ENCODE results near the gene CPEB3. TPM values are rescaled to one million over a fixed set of nuclear protein-coding genes. Genes with fewer than 3 reads are reported as not detected.

The CPEB3 gene
- total RNA-seq, 1 donor from 2014 or later: 13.6 TPM

DNA sequence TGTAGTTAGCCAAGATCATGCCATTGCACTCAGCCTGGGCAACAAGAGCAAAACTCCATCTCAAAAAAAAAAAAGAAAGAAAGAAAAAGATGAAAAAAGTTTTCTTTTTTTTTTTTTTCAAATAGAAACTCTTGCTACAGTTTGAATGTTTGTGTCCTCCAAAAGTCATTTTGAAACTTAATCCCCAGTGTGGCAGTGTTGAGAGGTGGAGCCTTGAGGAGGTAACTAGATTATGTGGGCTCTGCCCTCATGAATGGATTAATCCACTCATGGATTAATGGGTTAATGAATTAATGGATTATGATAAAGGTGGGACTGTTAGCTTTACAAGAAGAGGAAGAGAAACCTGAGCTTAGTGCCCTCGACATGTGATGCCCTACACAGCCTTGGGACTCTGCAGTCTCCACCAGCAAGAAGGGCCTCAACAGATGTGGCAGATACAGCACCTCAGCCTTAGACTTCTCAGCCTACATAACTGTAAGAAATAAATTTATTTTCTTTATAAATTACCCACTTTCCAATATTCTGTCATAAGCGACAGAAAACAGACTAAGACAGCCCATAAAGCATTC, 25.1 kb downstream of the CPEB3 start:
- TF ChIP-seq, protein P1, sequence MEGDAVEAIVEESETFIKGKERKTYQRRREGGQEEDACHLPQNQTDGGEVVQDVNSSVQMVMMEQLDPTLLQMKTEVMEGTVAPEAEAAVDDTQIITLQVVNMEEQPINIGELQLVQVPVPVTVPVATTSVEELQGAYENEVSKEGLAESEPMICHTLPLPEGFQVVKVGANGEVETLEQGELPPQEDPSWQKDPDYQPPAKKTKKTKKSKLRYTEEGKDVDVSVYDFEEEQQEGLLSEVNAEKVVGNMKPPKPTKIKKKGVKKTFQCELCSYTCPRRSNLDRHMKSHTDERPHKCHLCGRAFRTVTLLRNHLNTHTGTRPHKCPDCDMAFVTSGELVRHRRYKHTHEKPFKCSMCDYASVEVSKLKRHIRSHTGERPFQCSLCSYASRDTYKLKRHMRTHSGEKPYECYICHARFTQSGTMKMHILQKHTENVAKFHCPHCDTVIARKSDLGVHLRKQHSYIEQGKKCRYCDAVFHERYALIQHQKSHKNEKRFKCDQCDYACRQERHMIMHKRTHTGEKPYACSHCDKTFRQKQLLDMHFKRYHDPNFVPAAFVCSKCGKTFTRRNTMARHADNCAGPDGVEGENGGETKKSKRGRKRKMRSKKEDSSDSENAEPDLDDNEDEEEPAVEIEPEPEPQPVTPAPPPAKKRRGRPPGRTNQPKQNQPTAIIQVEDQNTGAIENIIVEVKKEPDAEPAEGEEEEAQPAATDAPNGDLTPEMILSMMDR (IDR thresholded peaks at IDR 0.05; ENCODE audit: borderline replicate concordance): no peak
- Histone ChIP-seq H3K4me3 (no peak overlapping the region), H3K4me1 (peaks cover 11% of the 10 kb centered on the region), H3K27me3 (ENCODE audit: low read depth) (no peaks in the 10 kb centered on the region), H3K9me3 (replicated peaks) (no peaks in the 10 kb centered on the region), H3K36me3 (no peaks in the 10 kb centered on the region), H3K27ac (replicated peaks) (no peak overlapping the region)
- no peak for DNase-seq
- intact Hi-C loops (cut with micrococcal nuclease): no loop called here

DNA sequence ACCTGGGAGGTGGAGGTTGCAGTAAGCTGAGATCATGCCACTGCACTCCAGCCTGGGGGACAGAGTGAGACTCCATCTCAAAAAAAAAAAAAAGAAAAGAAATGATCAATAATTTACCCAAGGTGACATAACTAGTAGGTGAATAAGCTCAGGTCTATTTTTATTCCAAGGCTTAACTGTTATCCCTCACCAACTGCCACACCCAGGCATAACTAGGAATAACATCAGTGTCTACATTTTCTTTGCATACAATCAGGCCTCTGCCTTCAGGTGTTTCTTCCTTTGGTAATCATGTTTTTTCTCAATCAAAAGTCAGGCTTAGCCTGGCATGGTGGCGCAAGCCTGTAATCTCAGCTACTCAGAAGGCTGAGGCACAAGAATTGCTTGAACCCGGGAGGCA, 26.6 kb downstream of the CPEB3 start:
- Histone ChIP-seq H3K9me3 (replicated peaks) (no peaks in the 10 kb centered on the region), H3K4me3 (no peak overlapping the region), H3K27ac (replicated peaks) (no peak overlapping the region), H3K4me1 (peaks cover 11% of the 10 kb centered on the region), H3K36me3 (no peaks in the 10 kb centered on the region), H3K27me3 (ENCODE audit: low read depth) (no peaks in the 10 kb centered on the region)
- DNase-seq: no peak
- TF ChIP-seq, protein P1 (IDR thresholded peaks at IDR 0.05; ENCODE audit: borderline replicate concordance): no peak
- intact Hi-C loops (cut with micrococcal nuclease): no loop called here

DNA sequence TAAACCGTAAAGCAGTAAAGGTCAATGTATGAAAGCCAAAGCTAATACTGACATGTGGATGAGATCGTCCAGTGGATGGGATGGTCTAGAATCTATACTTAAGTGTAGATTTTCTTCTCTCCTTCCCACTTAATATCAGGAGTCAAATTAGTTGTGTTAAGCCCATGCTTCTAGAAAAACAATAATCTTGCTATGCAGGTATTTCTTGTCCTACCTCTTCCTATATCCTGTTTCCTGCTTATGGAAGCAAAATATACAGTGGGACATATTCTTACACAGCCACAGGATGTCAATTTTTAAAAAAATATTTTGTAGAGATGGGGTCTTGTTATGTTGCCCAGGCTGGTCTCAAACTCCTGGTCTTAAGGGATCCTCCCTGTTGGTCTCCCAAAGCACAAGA, 27.5 kb downstream of the CPEB3 start:
- intact Hi-C loops (cut with micrococcal nuclease): no loop called here
- TF ChIP-seq, protein P1 (IDR thresholded peaks at IDR 0.05; ENCODE audit: borderline replicate concordance): no peak
- Histone ChIP-seq H3K4me3 (no peak overlapping the region), H3K4me1 (peaks cover 11% of the 10 kb centered on the region), H3K27me3 (ENCODE audit: low read depth) (no peaks in the 10 kb centered on the region), H3K36me3 (no peaks in the 10 kb centered on the region), H3K9me3 (replicated peaks) (no peaks in the 10 kb centered on the region), H3K27ac (replicated peaks) (no peak overlapping the region)
- DNase-seq: no peak

DNA sequence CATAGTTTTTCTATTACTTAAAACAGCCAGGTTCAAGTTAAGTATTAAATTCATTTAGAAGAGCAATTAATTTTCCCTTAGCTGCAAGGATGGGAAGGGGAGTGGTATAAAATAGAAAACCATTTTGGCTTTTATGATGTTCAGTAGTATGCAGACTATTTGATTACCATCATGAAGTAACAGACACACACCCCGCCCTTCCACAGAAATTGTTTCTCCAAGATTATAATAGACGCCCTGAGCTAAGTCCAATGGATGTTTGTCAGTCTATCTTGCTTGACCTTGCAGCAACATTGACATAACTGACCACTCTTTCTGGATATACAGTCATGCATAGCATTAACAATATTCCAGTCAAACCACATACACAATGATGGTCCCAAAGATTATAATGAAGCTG, 42.3 kb downstream of the CPEB3 start:
- Histone ChIP-seq H3K27ac (replicated peaks) (no peak overlapping the region), H3K4me1 (peaks cover 12% of the 10 kb centered on the region), H3K36me3 (no peaks in the 10 kb centered on the region), H3K9me3 (replicated peaks) (no peaks in the 10 kb centered on the region), H3K4me3 (no peak overlapping the region), H3K27me3 (ENCODE audit: low read depth) (no peaks in the 10 kb centered on the region)
- TF ChIP-seq, protein P1 (IDR thresholded peaks at IDR 0.05; ENCODE audit: borderline replicate concordance): no peak
- intact Hi-C loops (cut with micrococcal nuclease): no loop called here
- DNase-seq: no peak

DNA sequence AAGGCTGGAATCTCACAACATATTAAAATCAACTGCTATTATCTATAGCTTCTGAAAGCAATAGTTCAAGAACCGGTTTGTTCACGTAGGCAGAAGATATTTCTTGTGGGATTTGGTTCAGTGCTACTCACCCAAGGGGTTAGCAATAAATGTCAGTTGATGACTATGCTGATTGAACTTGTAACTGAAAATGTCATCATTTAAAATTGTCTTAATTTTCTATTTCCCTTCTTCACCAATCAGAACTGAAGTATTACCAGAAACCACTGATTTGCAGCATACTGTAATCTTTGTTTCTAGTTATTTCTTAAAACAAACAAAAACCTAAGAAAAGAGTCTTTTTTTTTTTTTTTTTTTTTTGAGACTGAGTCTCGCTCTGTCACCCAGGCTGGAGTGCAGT, 46.1 kb downstream of the CPEB3 start:
- Histone ChIP-seq H3K9me3 (replicated peaks) (no peaks in the 10 kb centered on the region), H3K27me3 (ENCODE audit: low read depth) (no peaks in the 10 kb centered on the region), H3K36me3 (no peaks in the 10 kb centered on the region), H3K4me3 (no peak overlapping the region), H3K4me1 (peaks cover 43% of the 10 kb centered on the region), H3K27ac (replicated peaks) (no peak overlapping the region)
- intact Hi-C loops (cut with micrococcal nuclease): no loop called here
- TF ChIP-seq, protein P1 (IDR thresholded peaks at IDR 0.05; ENCODE audit: borderline replicate concordance): no peak
- no peak for DNase-seq

Data from left ventricle myocardium inferior (tissue), 1 donor.